Activated CD4-positive, CD25-positive, alpha-beta regulatory T cell treated with anti-CD3 and anti-CD28 coated beads, Interleukin-2, amount 50 U/mL, for 16 hours (primary cell): ENCODE measurements around the gene PATL2.
"Not testable (repeated sequence)": the region's sequence is repeated elsewhere in the genome, so short reads cannot be mapped to it uniquely, and the experiment has no call there.

Experiments
- DNase-seq: peaks from one replicate; pipeline ENCODE4 v3.0.0-alpha.2; 2020; ENCODE audit warnings: low read depth, low spot score

PATL2 gene

DNA sequence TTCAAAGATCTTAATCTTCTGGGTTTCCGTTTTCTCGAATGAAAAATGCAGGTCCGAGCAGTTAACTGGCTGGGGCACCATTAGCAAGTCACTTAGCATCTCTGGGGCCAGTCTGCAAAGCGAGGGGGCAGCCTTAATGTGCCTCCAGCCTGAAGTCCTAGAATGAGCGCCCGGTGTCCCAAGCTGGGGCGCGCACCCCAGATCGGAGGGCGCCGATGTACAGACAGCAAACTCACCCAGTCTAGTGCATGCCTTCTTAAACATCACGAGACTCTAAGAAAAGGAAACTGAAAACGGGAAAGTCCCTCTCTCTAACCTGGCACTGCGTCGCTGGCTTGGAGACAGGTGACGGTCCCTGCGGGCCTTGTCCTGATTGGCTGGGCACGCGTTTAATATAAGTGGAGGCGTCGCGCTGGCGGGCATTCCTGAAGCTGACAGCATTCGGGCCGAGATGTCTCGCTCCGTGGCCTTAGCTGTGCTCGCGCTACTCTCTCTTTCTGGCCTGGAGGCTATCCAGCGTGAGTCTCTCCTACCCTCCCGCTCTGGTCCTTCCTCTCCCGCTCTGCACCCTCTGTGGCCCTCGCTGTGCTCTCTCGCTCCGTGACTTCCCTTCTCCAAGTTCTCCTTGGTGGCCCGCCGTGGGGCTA, at the start of gene PATL2, which contains the start of gene B2M:
PATL2 (minus strand) TSS at position 228 of the 647 bp plus-strand sequence. CDS start 34,833 bp downstream, outside the sequence.
B2M (plus strand) TSS at position 422 of the 647 bp plus-strand sequence; CDS start at position 452, 30 bp downstream.
- peak; percentile 95 for DNase-seq

GRCh38 chr15:44753345-44753744, 42.2 kb upstream of the PATL2 start:
- DNase-seq = no peak

- DNase-seq = not testable (repeated sequence)
These were observed 32.3 kb upstream of the PATL2 start for GRCh38 chr15:44743454-44743853.

- not testable (repeated sequence) for DNase-seq
These were observed 28.2 kb upstream of the PATL2 start for GRCh38 chr15:44739222-44739847.

DNA sequence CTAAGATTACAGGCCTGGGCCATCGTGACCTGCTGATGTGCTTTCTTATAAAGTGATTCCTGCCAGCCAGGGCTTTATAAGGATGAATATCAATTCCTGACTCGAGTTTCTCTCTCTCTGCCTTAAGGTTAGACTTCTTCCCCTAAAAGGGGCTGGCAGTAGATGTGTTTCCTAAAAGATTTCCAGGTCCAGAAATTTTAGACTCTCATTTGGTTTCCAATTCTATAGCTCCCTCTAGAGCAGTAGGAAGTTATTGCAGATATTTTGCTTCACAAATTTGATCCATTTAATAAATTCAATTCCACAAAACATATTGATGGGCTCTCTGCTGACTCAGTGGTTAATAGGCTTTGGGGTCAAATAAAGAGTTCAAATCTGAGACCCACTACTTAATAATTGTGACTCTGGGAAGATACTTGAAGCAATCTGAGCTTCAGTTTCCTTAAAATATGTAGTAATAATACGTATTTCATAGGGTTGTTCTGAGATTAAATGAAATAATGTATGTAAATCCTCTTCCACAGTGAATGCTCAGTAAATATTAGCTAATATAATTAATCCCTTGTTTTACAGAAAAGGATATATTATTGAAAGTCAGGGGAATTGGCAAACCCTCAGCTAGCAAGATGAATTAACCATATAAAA, 27.3 kb upstream of the PATL2 start:
- DNase-seq = no peak

GRCh38 chr15:44736181-44736765, 25.1 kb upstream of the PATL2 start, which contains the start of gene TRIM69:
TRIM69 (plus strand) TSS chr15:44736528; CDS start chr15:44736705, 177 bp downstream.
- no peak for DNase-seq

DNA sequence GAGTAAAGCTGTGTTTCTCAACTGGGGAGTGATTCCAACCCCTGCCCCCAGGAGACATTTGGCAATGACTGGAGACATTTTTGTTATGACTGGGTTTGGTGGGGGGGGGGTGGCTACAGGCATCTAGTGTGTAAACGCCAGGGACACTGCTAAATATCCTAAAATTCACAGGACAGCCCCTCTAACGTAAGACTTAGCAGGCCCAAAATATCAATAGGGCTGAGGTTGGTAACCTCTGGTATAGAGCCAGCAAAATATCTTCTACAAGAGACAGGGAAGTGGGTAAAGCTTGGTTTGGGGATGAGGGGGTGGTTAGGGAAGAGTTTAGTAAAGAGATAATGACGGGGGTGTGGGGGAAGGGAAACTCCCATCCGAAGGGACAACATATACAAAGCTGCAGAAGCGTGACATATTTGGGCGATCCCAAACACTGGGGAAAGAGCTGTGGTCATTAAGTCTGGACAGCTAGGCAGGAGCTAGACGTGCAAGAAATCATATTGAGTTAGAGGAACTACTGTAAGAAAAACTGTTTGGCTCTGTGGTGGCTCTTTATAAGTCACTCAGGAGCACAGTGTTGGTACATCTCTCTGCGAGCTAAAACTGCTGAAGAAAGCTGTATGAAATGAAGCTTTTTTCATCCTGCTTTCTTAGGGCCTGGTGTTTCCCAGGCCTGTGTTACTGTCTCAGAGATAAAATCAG, 24.5 kb upstream of the PATL2 start:
- DNase-seq = no peak

- no peak for DNase-seq
These were observed 23.8 kb upstream of the PATL2 start for GRCh38 chr15:44734839-44735481.

GRCh38 chr15:44729408-44730127, 18.4 kb upstream of the PATL2 start:
- DNase-seq = no peak

- DNase-seq = peak; percentile 91
These were observed 17.7 kb upstream of the PATL2 start for GRCh38 chr15:44728576-44729407.

DNA sequence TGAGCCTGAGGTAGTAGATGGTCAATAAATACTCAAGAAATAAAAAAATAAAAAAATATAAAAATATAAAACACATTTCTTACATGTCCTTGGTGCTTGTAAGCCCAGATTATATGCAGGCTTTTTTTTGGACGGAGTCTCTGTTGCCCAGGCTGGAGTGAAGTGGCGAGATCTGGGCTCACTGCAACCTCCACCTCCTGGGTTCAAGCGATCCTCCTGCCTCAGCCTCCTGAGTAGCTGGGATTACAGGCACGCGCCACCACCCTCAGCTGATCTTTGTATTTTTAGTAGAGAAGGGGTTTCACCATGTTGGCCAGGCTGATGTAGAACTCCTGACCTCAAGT, 17.1 kb upstream of the PATL2 start:
- not testable (repeated sequence) for DNase-seq

GRCh38 chr15:44727485-44728231, 16.5 kb upstream of the PATL2 start:
- DNase-seq = no peak

- peak; percentile 59 for DNase-seq
These were observed 15.7 kb upstream of the PATL2 start for GRCh38 chr15:44726568-44727484.

DNA sequence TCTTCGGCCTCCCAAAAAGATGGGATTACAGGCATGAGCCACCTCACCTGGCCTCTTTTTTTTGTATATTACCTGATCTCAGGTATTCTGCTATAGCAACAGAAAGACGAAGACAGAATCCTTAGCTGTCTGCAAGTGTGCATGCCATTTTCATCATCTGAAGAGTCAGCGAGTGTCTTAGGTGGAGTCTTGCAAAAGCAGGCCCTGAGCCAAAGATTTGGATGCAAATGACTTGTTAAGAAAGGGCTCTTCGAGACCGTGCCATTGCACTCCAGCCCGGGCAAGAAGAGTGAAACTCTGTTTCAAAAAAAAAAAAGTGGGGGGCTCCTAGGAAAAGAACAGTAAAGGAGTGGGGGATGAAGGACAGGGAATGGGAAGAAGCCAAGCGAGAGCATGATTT, 15.0 kb upstream of the PATL2 start:
- no peak for DNase-seq

GRCh38 chr15:44722011-44722410, 10.9 kb upstream of the PATL2 start:
- no peak for DNase-seq

GRCh38 chr15:44720460-44721176, 9.5 kb upstream of the PATL2 start:
- DNase-seq = no peak

DNA sequence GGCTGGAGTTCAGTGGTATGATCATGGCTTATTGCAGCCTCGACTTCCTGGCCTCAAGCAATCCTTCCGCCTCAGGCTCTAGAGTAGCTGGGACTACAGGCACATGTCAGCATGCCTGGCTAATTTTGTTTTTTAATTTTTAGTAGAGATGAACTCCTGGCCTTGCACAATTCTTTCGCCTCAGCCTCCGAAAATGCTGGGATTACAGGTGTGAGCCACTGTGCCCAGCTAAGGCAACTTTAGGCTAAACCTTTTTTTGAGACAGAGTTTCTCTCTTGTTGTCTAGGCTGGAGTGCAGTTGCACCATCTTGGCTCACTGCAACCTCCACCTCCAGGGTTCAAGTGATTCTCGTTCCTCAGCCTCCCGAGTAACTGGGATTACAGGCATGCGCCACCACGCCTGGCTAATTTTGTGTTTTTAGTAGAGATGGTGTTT, 8.9 kb upstream of the PATL2 start:
- not testable (repeated sequence) for DNase-seq
